Daoy (cell line): ENCODE data around the gene CD247. TPM values are rescaled to one million over a fixed set of nuclear protein-coding genes. Genes with fewer than 3 reads are reported as not detected.
A peak's percentile ranks its signal among the peaks of the same experiment; 100 is the strongest.
"Not testable (repeated sequence)": the region's sequence is repeated elsewhere in the genome, so short reads cannot be mapped to it uniquely, and the experiment has no call there.

ENCODE experiments used
- DNase-seq: peaks from one replicate; pipeline ENCODE4 v3.0.0-alpha.2; 2015; ENCODE audit warnings: low read depth
- total RNA-seq: library from RNA; depleted of rRNA; stranded (reverse); fragments of >200 nt; shearing (Covaris generic); gene quantifications from 2 replicates; pipeline ENCODE4 v1.2.3, GENCODE V29; 2014; rRNA removed

CD247 gene
- total RNA-seq, result 0.63 and 1.5 TPM in 2 replicates

DNA sequence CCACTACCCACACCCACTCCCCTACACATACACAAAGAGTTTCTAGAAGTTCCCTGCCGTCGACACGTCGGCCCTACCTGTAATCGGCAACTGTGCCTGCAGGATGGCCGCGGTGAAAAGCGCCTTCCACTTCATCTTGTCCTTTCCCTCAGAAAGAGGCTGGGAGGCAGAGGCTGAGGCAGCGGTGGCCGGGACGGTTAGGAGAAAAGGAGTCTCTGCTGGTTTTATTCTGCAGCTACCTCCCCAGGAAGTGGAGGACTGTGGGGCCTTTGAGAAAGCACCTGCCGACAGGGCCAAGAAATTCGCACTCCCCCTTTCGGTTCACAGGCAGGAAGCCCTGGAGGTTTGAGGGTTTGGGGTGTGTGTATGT is at the start of gene CD247:
Gene CD247, minus strand, starts transcription at position 199 of the 370 bp plus-strand sequence. Its CDS starts 64 bp downstream, at position 135.
- DNase-seq, result no peak

DNA sequence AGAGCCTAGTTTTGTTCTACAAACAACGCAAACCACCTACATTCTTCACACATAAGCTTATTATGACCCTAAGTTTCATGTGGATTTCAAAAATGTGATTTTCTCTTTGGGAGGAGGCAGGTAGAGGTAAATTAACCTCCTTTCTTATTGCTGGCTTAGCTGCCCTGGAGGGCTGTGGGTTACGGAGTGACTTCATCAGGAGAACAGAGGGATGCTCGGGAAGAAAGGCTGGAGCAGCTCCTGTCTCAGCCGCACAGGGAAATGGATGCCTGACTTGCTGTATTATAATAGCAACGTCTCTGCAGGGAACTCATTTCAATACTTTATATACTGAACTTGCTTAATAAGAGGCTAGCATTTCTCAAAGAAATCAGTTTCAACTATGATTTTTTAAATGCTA is 49.3 kb upstream of the CD247 start:
- no peak for DNase-seq

DNA sequence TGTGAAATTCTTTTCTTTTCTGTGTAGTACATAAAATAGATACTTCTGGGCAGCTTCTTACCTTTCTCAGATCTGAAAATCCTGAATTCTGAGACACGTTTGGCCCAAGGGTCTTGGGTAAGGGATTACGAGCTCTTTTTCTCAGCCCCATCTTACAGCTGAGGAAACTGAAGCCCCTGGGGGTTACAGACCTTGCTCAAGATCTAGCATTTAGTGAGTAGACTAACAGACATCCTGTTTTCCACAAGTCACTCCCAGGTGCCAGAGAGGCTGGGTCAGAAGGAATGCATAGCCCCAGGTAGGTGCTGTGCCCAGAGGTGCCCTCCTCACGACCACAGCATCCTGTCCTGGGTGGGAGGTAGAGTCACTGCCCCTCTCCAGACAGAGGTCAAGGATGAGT is 48.4 kb upstream of the CD247 start:
- no peak for DNase-seq

GRCh38 chr1:167565922-167566321 is 47.6 kb upstream of the CD247 start:
- no peak for DNase-seq

- no peak for DNase-seq
These were observed 46.4 kb upstream of the CD247 start for GRCh38 chr1:167564612-167565270.

- DNase-seq, result peak; percentile 37
These were observed 45.4 kb upstream of the CD247 start for GRCh38 chr1:167563579-167564246.

DNA sequence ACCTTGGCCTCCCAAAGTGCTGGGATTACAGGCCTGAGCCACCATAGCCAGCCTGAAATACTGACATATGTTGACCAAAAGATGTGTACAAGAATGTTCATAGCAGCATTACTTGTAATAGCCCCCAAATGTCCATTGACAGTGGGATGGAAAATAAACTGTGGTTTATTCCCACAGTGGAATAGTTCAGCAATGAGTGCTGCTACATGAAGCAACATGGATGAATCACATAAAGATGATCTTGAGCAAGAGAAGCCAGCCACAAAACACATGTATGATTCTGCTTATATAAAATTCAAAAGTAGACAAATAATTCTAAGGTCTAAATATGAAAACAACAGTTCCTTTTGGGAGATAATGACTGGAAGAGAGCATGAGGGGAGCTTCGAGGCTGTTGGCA is 44.4 kb upstream of the CD247 start:
- no peak for DNase-seq

DNA sequence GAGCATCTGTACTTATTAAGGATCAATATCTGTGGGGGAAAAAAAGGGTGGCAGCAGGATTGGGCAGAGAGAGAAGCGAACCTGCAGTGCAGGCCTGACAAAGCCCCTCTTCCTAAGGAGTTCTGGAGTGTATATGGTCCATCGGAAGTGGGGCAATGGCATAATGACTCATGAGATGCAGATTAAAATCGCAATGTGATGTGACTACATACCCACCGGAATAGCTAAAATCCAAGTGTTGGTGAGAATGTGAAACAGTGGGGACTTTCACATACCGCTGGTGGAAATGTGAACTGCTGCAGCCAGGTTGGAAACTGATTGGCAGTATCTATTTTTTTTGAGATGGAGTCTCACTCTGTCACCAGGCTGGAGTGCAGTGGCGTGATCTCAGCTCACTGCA is 43.4 kb upstream of the CD247 start:
- DNase-seq, result peak; percentile 37

DNA sequence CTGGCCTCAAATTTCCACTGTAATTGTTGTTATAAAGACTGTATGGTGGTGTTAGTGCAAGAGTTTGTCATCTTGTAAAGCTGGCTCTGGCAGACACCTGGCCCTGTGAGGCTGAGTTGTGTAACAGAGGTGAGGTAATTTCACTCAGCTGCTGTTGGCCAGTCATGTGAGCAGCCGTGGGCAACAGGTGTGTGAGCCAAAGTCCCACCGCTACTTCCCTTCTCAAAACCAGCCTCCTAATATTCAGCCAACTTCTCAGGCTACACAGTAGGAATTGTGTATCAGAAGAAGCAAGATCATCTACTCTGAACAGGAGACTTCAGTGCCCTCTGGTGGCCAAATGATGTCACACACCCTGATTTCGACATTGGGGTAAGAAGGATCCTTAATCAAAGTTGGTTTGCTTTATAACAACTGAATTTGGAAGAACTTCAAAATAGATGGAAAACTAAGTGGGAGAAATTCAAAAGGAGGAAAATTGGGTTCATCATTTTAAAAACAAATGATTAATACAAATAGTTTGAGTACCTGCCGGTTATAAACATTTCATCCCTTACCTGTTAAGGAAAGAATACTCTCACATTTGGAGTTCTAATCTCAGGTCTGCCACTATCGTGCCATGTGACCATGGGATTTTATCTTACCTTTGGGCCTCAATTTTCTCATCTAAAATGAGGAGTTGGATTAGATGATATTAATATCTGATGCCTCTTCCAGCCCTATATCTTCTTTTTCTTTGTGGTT is 37.8 kb upstream of the CD247 start:
- DNase-seq, result peak; percentile 64

GRCh38 chr1:167555072-167555471 is 36.7 kb upstream of the CD247 start:
- not testable (repeated sequence) for DNase-seq

DNA sequence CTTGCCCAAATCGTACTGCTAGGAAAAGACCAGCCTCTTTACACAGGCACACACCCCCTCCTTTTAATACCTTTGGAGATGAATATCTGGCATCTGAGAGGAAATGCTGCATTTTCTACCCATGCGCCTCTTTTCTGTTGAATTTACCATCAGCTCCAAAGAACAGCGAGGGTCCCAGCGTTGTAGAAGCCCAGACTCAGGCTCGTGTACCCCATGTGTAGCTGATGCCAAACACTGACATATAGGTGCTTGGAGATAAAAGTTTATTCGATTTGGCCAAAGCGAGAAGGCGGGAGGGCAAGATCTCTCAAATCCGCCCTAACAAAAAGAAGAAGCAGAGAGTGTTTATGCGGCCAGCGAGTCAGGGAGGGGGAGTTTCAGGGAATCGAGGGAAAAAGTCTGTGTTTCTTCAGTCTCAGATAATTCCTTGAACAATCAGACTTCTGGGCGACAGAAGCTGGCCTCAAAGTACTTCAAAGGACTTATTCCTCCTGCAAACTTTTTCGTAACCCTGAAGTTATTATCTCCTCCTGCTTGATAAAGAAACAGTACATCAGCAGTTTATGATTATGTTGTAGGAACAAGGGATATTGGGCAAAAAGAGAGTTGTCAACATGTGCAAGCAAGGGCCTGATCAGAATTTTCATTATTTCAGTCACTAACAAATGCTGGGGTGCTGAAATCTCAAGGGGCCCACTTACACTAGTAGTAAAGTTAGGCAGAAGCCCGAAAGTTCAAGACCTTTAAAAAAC is 35.9 kb upstream of the CD247 start:
- DNase-seq, result no peak

- peak; percentile 96 for DNase-seq
These were observed 35.1 kb upstream of the CD247 start, which contains the start of gene CREG1 for GRCh38 chr1:167553136-167554027. Gene CREG1, minus strand, starts transcription at chr1:167553762.

DNA sequence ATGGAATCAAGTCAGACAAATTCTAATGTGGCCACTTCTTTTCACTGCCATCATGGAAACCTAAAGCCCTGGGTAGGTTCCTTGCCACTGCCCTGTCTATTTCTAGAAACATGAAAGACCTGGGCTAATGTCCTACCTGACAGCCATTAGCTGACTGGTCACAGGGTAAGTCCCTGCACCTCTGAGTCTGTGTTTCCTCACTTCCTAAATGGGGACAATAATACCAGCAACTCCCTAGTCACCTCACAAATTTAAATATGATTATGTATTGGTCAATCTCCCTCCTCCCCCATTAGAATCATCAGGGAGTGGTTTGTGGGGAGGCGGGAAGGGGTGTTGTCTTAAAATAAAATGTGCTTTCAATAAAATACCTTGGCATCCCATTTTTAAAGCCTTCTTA is 33.0 kb upstream of the CD247 start:
- DNase-seq, result no peak

- no peak for DNase-seq
These were observed 30.0 kb upstream of the CD247 start for GRCh38 chr1:167548059-167548932.

DNA sequence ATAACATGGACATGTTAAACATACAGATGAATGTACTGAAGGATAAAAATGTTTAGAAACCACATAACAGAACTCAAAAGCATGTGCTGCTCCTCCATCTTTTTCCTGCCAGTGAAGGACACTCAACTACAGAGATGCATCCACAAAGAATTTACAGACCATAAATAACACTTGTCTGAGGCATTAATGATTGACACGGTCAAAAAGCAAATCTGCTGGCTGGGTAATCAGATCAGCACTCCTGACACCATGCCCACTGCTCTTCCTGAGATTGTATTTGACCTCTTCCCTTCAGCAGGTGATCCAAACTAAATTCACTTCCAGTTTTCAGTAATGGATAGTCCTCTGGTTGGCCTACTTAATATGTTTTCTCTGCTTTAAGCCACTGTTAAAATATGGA is 28.6 kb upstream of the CD247 start:
- DNase-seq, result no peak

DNA sequence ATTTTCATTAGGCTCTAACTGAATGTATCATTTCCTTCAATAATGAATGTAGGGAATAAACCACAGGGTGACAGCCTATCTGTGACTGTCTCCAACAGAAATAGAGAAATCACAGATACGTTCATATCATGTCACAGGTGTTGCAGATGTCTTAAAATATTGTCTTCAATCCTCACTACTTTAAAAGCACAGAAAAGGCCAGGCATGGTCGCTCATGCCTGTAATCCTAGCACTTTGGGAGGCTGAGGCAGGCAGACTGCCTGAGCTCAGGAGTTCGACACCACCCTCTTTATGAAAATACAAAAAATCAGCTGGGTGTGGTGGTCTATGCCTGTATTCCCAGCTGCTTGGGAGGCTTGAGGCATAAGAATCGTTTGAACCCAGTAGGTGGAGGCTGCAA is 27.0 kb upstream of the CD247 start:
- DNase-seq, result no peak

DNA sequence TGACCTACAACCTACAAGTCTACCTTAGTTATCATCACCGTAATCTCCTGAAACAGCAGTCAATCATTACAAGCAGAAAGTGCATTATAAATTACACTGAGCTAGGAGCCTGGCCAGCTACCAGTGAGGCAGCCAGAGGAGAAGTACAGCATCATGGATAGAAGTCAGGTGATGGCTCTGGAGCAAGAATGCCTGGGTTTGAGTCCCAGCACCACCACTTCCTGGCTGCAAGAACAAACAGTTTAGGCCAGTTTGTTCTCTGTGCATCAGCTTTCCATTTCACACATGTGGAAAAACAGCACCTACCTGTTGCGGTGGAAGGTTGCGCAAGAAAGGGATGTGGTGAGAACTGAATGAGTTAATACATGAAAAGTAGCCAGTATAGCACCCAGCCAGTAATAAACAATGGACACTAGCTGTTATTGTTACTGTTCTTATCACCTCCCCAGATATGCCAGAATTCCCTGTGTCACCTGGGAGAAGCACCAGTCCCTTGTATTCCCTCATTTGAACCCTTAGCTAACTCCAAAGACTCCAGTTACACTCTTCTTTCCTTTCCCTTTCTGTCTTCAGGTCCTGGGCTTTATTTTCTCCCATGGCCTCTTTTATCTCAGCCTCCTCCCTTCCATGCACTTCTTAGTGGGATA is 26.2 kb upstream of the CD247 start:
- DNase-seq, result no peak

- no peak for DNase-seq
These were observed 25.1 kb upstream of the CD247 start for GRCh38 chr1:167543199-167543990.
